GM19372 (cell line): ENCODE measurements around the gene CEP85L.

ENCODE experiments used
- ATAC-seq: cut with Tn5 transposase; IDR thresholded peaks from one replicate; pipeline ENCODE4 v1.9.1; 2021; ENCODE audit warnings: mild to moderate bottlenecking, low read depth, moderate library complexity; ENCODE audit not compliant: unreplicated experiment

CEP85L gene

DNA sequence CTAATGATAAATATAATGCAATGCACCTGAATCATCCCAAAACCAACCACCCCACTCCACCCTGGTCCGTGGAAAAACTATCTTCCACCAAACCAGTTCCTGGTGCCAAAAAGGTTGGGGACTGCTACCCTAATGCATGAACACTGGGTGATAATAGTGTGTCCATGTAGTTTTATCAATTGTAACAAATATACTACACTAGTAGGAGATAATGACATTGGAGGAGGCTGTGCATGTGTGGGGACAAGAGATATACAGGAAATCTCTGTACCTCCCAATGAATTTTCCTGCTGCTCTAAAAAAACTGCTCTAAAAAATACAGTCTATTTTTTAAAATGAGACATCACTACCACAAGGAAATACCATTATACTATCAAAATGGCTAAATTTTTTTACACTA, 20.5 kb downstream of the CEP85L start:
- no peak for ATAC-seq

GRCh38 chr6:118630067-118630466, 21.3 kb downstream of the CEP85L start:
- ATAC-seq = no peak

DNA sequence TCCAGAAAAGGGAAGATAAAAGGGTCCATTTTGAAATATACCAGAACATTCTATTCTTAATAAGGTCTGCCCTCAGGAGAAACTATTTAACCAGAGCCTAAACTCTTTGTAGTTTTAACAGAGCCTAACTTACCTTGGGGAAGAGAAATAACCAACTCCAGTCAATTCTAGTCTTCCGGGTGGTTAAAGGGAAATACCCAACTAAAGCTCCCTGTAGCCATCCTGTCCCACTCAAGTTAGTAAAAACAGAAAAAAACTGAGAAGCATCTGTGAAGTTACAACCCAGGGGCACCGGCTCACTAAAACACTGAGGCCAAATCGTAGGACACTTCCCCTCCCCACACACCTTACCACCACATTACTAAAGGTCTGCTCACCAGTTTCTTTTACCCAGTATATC, 23.7 kb downstream of the CEP85L start:
- no peak for ATAC-seq

- no peak for ATAC-seq
Measured at GRCh38 chr6:118625833-118626232, 25.6 kb downstream of the CEP85L start.

DNA sequence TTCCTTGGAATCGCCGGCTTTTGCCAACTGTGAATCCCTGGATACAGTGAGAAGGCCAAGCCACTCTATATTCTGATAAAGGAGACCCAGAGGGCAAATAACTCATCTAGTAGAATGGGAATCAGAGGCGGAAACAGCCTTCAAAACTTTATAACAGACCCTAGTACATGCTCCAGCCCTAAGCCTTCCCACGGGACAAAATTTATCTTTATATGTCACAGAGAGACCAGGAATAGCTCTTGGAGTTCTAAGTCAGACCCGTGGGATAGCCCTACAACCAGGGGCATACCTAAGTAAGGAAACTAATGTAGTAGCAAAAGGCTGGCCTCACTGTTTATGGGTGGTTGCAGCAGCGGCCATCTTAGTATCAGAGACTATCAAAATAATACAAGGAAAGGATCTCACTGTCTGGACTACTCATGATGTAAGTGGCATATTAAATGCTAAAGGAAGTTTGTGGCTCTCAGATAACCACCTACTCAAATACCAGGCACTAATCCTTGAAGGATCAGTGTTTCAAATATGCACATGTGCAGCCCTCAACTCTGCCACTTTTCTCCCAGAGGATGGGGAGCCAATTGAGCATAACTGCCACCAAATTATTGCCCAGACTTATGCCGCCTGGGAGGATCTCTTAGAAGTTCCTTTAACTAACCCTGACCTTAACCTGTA, 29.5 kb downstream of the CEP85L start:
- ATAC-seq = no peak

- ATAC-seq = no peak
Measured at GRCh38 chr6:118620202-118620601, 31.2 kb downstream of the CEP85L start.

GRCh38 chr6:118618676-118619377, 32.6 kb downstream of the CEP85L start:
- peak; percentile 76 for ATAC-seq

DNA sequence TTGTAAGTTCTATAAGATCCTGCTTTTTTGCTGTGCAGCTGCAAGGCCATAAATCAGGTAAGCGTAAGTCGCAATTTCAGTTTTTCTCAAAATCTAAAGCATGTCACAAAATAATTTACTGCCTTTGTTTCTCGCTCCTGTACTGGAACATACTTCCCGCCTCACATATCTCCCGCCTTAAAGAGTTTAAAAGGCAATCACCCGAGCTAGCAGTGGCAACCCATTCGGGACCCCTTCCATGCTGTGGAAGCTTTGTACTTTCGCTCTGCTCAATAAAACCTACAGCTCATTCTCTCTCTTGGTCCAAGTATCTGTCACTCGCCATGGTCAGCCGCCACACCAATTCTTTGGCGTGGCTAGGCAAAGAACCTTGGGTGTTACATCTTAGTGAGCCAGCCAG, 34.0 kb downstream of the CEP85L start:
- ATAC-seq = no peak

DNA sequence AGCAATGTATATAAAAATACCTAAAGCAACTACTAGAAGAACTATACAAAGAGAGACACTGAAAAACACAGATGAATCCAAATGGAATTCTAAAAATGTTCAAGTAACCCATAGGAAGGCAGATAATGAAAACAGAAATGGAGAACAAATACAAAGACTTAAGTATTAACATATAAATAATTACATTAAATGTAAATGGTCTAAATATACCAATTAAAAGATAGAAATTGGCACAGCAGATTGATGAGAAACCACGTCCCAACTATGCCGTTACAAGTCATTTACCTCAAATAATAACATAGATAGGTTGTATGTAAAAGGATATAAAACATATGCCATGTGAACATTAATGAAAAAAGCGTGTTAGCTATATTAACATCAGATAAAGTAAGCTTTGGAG, 40.1 kb downstream of the CEP85L start:
- ATAC-seq = no peak

GRCh38 chr6:118606858-118607257, 44.5 kb downstream of the CEP85L start:
- ATAC-seq = no peak

DNA sequence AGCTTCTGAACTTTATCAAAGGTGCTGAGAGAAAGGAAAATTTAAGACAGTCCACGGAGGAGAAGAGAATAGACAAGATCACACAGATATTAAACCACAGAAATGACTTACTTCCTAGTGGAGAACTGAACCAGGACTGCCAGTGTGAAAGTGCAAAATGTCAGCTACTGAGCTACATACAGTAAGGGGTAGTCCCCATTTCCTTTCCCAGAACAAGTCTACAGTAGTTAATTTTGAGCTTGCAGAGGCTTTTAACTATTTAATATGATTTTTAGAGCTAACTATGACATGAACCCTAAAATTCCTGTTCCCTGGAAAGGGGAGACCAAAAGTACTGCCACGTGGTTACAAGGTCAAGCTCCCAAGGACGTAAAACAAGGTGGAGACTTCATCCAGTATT, 45.1 kb downstream of the CEP85L start:
- ATAC-seq = no peak

DNA sequence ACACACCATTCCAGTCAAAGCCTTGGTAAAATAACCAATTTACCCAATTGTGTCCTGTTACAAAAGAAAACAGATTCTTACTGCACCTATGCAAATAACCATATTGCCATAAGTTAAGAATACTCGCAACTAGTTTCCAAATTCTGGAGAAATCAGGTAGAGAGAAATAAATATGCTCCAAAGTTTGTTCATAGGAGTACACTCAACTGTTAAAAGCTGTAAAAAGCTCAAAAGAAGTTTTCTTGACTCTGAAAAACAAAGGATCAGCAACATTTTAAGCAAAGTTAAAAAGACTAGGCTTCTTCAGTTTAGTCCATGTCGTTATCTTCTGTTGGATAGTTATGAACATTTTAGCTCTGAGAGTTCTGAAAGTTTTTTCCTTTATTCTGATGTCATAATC, 48.0 kb downstream of the CEP85L start:
- ATAC-seq = no peak

GRCh38 chr6:118602300-118602699, 49.1 kb downstream of the CEP85L start:
- ATAC-seq = no peak

DNA sequence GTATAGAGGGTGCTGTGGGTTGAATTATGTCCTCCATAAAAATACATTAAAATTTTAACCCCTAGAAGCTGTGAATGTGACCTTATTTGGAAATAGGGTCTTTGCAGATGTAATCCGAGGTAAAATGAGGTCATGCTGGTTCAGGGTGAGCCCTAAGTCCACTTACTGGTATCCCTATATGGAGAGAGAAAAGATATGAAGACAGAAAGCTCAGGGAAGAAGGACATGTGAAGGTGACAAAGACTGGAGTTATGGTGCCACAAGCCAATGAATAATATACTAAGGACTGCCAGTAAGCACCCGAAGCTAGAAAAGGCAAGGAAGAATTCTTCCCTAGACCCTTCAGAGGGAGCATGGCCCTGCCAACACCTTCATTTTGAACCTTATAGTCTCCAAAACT, 53.1 kb downstream of the CEP85L start:
- no peak for ATAC-seq

GRCh38 chr6:118597636-118598035, 53.8 kb downstream of the CEP85L start:
- ATAC-seq = no peak

DNA sequence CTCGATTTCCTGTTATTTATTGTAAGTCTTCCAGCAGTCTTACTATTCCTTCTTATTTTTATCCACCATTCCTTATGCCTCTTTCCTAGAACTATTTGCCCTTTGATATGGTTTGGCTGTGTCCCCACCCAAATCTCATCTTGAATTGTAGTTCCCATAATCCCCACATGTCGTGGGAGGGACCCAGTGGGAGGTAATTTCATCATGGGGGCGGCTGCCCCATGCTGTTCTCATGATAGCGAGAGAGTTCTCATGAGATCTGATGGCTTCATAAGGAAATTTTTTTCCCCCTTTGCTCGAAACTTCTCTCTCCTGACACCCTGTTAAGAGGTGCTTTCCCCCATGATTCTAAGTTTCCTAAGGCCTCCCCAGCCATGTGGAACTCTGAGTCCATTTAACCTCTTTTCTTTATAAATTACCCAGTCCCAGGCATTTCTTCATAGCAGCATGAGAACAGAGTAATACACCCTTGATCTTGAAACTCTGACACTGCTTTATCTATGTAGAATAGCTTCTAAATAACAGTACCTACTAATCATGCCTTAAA, 54.5 kb downstream of the CEP85L start:
- no peak for ATAC-seq

- ATAC-seq = no peak
Measured at GRCh38 chr6:118594877-118595276, 56.5 kb downstream of the CEP85L start.

- no peak for ATAC-seq
Measured at GRCh38 chr6:118591897-118592296, 59.5 kb downstream of the CEP85L start.

- ATAC-seq = no peak
Measured at GRCh38 chr6:118589649-118590365, 61.6 kb downstream of the CEP85L start.

GRCh38 chr6:118589186-118589585, 62.2 kb downstream of the CEP85L start:
- no peak for ATAC-seq

DNA sequence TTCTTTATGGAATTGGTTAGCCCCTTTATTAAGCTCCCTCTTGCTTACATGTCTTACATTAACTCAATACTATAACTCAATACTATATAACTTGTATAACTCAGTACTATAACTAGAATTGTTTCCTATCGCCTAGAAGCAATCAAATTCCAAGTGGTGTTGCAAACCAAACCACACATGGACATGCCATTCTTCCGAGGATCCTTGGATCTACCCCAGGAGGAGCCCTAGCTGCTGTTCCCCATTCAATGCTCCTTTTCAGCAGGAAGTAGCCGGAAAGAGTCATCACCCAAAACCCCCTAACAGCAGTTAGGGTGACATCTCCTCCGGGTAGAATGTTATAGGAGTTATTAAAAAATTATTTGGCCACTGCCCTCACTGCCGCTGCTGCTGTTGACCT, 62.8 kb downstream of the CEP85L start:
- ATAC-seq = no peak
